ENCODE data around the gene SMAD9.

DNA sequence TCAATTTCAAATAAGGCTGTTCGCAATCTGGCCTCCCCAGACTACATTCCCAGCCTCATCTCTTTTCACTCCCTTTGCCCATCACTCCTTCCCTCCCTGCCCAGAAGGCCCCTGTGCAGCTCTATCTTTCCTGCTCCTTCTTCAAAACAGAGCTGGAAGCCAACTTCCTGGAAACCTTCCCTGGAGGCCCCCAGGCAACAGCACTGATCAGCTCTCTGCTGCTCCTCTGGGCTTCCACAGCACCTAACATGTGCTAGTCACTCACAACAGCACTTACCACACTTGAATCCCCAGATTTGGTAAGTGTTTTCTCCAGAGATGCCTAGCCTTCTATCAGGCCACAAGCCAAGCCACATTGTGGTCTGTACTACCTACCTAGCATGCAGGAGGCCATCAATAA, 9.5 kb downstream of the SMAD9 start:
- no peak for TF ChIP-seq POLR2A (IDR thresholded peaks at IDR 0.05)
- TF ChIP-seq, protein P1, sequence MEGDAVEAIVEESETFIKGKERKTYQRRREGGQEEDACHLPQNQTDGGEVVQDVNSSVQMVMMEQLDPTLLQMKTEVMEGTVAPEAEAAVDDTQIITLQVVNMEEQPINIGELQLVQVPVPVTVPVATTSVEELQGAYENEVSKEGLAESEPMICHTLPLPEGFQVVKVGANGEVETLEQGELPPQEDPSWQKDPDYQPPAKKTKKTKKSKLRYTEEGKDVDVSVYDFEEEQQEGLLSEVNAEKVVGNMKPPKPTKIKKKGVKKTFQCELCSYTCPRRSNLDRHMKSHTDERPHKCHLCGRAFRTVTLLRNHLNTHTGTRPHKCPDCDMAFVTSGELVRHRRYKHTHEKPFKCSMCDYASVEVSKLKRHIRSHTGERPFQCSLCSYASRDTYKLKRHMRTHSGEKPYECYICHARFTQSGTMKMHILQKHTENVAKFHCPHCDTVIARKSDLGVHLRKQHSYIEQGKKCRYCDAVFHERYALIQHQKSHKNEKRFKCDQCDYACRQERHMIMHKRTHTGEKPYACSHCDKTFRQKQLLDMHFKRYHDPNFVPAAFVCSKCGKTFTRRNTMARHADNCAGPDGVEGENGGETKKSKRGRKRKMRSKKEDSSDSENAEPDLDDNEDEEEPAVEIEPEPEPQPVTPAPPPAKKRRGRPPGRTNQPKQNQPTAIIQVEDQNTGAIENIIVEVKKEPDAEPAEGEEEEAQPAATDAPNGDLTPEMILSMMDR (IDR thresholded peaks at IDR 0.05), result no peak
- no peak for TF ChIP-seq POLR2AphosphoS5 (IDR thresholded peaks at IDR 0.05; ENCODE audit: insufficient read depth in 1 of 2, low read depth in 1 of 2)
